Pancreas (tissue), 10 donors: ENCODE measurements around the gene DNM1. TPM values are rescaled to one million over a fixed set of nuclear protein-coding genes. Genes with fewer than 3 reads are reported as not detected.
"Not testable (repeated sequence)": the region's sequence is repeated elsewhere in the genome, so short reads cannot be mapped to it uniquely, and the experiment has no call there.

ENCODE experiments used
- ATAC-seq, 4 donors: fragments of 200-7000 bp; cut with Tn5 transposase; one replicate each; pipeline versions ENCODE4 v1.8.0 to v1.9.1; 2020; ENCODE audit warnings: mild to moderate bottlenecking in 4 of 4, moderate library complexity in 4 of 4
- DNase-seq, 6 donors: peaks; one replicate each; pipeline ENCODE4 v3.0.0-alpha.2; 2020
- FAIRE-seq: peaks from 2 replicates; lab custom pipeline; 2012; peaks lifted over from hg19 to GRCh38; lab: Jason Lieb, UNC
- H3K27ac ChIP-seq, 4 donors: fragments of 200-600 bp; sonication (generic); 1 replicate in 3 of 4; 2 replicates in 1 of 4; pipeline versions ENCODE4 v1.5.0 to v1.8.0; 2020
- H3K27me3 ChIP-seq, 4 donors: fragments of 200-600 bp; one replicate each; pipeline ENCODE4 v1.8.0; 2021
- H3K36me3 ChIP-seq, 3 donors: fragments of 200-600 bp; sonication (generic) in 1 of 3; one replicate each; pipeline versions ENCODE4 v1.5.0 to v1.8.0; 2020 to 2021
- H3K4me1 ChIP-seq, 3 donors: fragments of 200-600 bp; one replicate each; pipeline ENCODE4 v1.8.0; 2021
- H3K4me3 ChIP-seq, 4 donors: fragments of 200-600 bp; sonication (generic) in 2 of 4; one replicate each; pipeline versions ENCODE4 v1.5.0 to v1.8.0; 2020 to 2021
- H3K9me3 ChIP-seq, 4 donors: fragments of 200-600 bp; one replicate each; pipeline ENCODE4 v1.8.0; 2021
- WGBS, 2 donors: extraction: QIAGEN DNeasy Blood & Tissue Kit; methylation state at CpG; one replicate each; pipeline ENCODE4 v1.1.7; 2013; 5-methylcytosine and 5-hydroxymethylcytosine counted together
- intact Hi-C, 3 donors: fragments of 100-400 bp; cut with DNase I; formaldehyde crosslinking; loops; one replicate each; pipeline versions ENCODE4 v1.11.1 to v1.14.2; 2022
- polyA plus RNA-seq, 2 donors: library from polyadenylated mRNA; stranded (reverse); fragments of 200-250 nt; gene quantifications; one replicate each; pipeline ENCODE4 v1.2.3, GENCODE V29; 2013
- total RNA-seq, 6 donors: library from RNA; stranded (reverse); fragmentation: NEBNext Ultra II Directional in 4 of 6; extraction: Animal tissue kit (Norgen Biotek cat#: 25700) in 4 of 6; gene quantifications; one replicate each; pipeline versions ENCODE4 v1.2.1 to v1.2.4, GENCODE V29; 2021 to 2023
- TF ChIP-seq, protein P1 (sequence below), 4 donors: fragments of 200-600 bp; sonication (generic) in 3 of 4; IDR thresholded peaks; one replicate each; pipeline versions ENCODE4 v1.5.0 to v1.8.0; 2021; ENCODE audit warnings: antibody characterized with exemption in 4 of 4
- donor health status: healthy with polysubstance abuse.
- donor health status: DM: no; HTN: no; CAD: no; lungs with moderate emphysema.
- donor health status: DM: no; HTN: no; CAD: no.
- donor health status: control.
- donor health status: control.
- donor health status: Bipolar disorder and iron deficiency.
- donor health status: DM: yes; HTN: yes; CAD: no.
- donor health status: DM: no; HTN: no; CAD: no.
- donor health status: DM: no; HTN: no; CAD: no.
- donor health status: DM: yes; HTN: yes; CAD: no.

DNM1 gene
- total and polyA plus RNA-seq, 8 donors, result 5.8 to 23.1 (median 12.3) TPM

DNA sequence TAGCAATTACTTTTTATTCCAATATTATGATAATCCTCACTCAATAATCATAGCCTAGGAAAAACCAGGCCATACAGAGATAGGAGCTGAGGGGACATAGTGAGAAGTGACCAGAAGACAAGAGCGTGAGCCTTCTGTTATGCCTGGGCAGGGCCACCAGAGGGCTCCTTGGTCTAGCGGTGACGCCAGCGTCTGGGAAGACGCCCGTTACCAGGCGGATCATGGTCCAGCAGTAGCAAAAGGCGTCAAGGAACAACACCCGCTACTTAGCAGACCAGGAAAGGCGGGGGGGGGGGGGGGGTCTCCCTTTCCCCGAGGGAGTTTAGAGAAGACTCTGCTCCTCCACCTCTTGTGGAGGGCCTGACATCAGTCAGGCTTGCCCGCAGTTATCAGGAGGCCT is 21.7 kb upstream of the DNM1 start:
- peak in 1 of 4 donors; percentile 25 for ATAC-seq
- intact Hi-C loops, H3K9me3 ChIP-seq, H3K27ac ChIP-seq, FAIRE-seq, H3K27me3 ChIP-seq, H3K4me3 ChIP-seq, H3K4me1 ChIP-seq: not testable (repeated sequence)
- WGBS, 2 donors, result 42% methylated on average over 10 to 12 of the region's 12 CpGs
- TF ChIP-seq, protein P1, sequence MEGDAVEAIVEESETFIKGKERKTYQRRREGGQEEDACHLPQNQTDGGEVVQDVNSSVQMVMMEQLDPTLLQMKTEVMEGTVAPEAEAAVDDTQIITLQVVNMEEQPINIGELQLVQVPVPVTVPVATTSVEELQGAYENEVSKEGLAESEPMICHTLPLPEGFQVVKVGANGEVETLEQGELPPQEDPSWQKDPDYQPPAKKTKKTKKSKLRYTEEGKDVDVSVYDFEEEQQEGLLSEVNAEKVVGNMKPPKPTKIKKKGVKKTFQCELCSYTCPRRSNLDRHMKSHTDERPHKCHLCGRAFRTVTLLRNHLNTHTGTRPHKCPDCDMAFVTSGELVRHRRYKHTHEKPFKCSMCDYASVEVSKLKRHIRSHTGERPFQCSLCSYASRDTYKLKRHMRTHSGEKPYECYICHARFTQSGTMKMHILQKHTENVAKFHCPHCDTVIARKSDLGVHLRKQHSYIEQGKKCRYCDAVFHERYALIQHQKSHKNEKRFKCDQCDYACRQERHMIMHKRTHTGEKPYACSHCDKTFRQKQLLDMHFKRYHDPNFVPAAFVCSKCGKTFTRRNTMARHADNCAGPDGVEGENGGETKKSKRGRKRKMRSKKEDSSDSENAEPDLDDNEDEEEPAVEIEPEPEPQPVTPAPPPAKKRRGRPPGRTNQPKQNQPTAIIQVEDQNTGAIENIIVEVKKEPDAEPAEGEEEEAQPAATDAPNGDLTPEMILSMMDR (IDR thresholded peaks at IDR 0.05), result peak in 1 of 4 donors; percentile 17
- H3K36me3 ChIP-seq, result peaks cover 7 to 57% (median 33%) of the 10 kb centered on the region in 3 donors
- peak in 1 of 6 donors; percentile 39 for DNase-seq

DNA sequence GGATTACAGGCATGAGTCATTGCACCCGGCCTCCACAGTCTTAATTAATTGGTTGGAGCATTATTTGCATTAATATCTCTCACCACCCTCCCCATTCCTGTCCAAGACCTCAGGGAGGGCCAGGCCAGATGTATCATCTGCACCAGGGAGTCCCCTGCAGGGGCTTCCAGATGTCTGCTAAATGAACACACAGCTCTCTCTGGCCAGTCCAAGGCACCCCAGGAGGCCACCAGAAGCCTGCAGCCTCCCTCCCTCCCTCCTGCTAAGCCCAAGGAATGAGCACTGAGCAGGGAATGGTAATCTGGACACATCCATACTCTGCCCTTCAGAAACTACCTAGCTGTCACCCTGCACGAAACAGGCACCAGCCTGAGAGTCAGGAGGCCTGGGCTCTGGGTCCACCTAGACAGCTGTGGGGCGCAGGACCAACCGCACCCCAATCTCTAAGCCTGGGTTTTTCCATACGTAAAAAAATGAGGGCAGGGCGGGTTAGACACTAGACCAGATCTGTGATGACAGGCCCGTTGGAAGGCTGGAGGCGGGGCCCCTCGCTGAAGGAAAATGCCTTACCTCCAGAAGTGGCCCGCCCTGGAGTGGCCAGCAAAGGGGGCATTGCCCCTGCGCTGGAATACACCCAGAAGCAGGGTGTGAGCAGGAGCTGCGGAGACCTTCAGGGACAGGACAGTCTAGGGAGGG is 20.1 kb upstream of the DNM1 start:
- no peak overlapping the region for H3K4me3 ChIP-seq
- TF ChIP-seq, protein P1 (IDR thresholded peaks at IDR 0.05), result no peak
- FAIRE-seq (no peak), ATAC-seq (no peak), DNase-seq (no peak)
- H3K36me3 ChIP-seq, result peaks cover 7 to 48% (median 32%) of the 10 kb centered on the region in 3 donors
- H3K9me3 ChIP-seq, result no peaks in the 10 kb centered on the region
- no peak overlapping the region for H3K27ac ChIP-seq
- intact Hi-C loops, result no loop called here
- WGBS, 2 donors, result 93 to 97% methylated on average over 12 of the region's 12 CpGs
- no peaks in the 10 kb centered on the region for H3K4me1 ChIP-seq
- H3K27me3 ChIP-seq, result no peaks in the 10 kb centered on the region

DNA sequence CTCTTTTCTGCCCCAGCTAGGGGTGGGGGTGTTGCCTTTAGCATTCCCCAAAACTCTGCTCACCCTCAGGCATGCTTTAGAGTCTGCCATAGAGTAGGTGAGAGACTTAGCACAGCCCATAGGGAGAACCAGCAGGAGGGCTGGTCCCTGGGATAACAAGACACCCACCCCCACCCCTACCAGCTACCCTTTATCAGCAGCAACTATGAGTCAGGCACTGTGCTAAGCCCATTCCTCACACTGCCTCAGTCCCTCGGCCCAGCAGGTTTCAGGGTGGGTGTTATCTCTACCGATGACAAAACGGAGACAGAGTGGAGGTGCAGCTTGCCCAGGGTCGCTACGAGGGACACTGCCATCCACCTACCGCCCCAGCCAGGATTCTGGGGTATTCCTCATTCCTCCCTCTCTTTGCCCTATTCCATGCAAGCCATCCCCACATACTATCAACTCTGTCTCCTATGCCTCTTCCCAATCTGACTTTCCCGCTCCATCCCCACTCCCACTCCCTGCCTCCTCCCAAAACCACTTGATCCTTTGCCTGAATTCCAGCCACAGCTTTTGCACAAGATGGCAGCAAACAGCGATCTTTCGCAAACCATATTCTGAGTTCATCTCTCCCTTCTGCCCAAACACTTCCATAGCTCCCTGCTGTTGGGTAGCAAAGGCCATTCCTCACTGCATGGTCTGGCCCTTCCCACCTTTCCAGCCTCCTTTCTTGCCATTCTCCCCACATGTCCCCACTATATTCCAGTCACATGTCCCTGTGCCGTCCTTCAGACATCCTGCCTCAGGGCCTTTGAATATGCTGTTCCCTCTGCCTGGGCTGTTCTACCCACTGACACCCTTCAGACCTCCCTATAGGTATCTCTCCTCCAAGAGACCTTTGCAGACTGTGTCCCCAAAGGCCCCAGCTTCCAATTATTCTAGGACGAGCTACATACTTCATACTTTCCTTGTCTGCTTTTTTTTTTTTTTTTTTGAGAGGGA is 16.9 kb upstream of the DNM1 start:
- TF ChIP-seq, protein P1 (IDR thresholded peaks at IDR 0.05), result no peak
- intact Hi-C loops, result no loop called here
- WGBS, 2 donors, result 91 to 94% methylated on average over 11 of the region's 11 CpGs

DNA sequence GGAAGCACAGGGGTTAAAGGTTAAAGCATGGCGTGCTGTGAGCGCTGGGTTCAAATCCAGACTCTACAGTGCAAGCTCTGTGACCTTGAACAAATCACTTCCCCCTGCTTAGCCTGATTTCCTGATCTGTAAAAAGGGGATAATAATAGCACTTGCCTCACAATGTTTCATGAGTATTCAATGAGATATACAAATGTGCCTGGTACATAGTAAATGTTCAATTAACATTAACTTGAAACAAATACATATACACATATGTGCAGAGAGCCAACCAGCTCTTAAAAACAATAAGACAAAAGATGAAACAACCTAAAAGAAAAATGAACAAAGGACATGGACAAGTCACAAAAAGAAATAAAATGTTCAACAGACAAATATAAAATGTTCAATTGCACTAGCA is 15.8 kb upstream of the DNM1 start:
- H3K4me3 ChIP-seq, result no peak overlapping the region
- H3K27me3 ChIP-seq, result no peaks in the 10 kb centered on the region
- ATAC-seq, result no peak
- DNase-seq, result no peak
- FAIRE-seq, result no peak
- no peak overlapping the region for H3K27ac ChIP-seq
- no peaks in the 10 kb centered on the region for H3K9me3 ChIP-seq
- peaks cover 0 to 25% (median 6%) of the 10 kb centered on the region in 3 donors for H3K36me3 ChIP-seq
- TF ChIP-seq, protein P1 (IDR thresholded peaks at IDR 0.05), result no peak
- H3K4me1 ChIP-seq, result peaks cover 0 to 8% (median 6%) of the 10 kb centered on the region in 3 donors
- WGBS, 2 donors, result 91 to 92% methylated on average over 2 of the region's 2 CpGs
- intact Hi-C loops, result no loop called here

More for the DNA sequence above, 16.9 kb upstream of the DNM1 start:
- Histone ChIP-seq H3K9me3 (no peaks in the 10 kb centered on the region), H3K4me3 (no peak overlapping the region), H3K27me3 (no peaks in the 10 kb centered on the region), H3K4me1 (peaks cover 0 to 8% (median 6%) of the 10 kb centered on the region in 3 donors), H3K27ac (no peak overlapping the region), H3K36me3 (peaks cover 0 to 25% (median 6%) of the 10 kb centered on the region in 3 donors)
- ATAC-seq (no peak), DNase-seq (no peak), FAIRE-seq (no peak)
